ENCODE measurements around the gene UQCRHL. TPM values are rescaled to one million over a fixed set of nuclear protein-coding genes. Genes with fewer than 3 reads are reported as not detected.
A peak's percentile ranks its signal among the peaks of the same experiment; 100 is the strongest.
"Not testable (repeated sequence)": the region's sequence is repeated elsewhere in the genome, so short reads cannot be mapped to it uniquely, and the experiment has no call there.

UQCRHL gene
- polyA plus RNA-seq (2013, experiment 1 of 2): 3.9 TPM
- polyA plus RNA-seq (2013, experiment 2 of 2): 4.1 TPM

- H3K23ac ChIP-seq (ENCODE audit: low read depth, low read length, poor library complexity); H3K4me2 ChIP-seq (ENCODE audit: insufficient read depth, low read length, poor library complexity, severe bottlenecking); H4K8ac ChIP-seq (ENCODE audit: low read depth, low read length); H3K4me1 ChIP-seq (ENCODE audit: control insufficient read depth in 2 of 2, insufficient read depth in 1 of 2, low read depth in 1 of 2, low read length in 2 of 2); H3K27me3 ChIP-seq (ENCODE audit: control insufficient read depth in 3 of 3, insufficient read depth in 3 of 3, low read depth in 1 of 3, low read length in 3 of 3); H3K4ac ChIP-seq (ENCODE audit: low read length); H3K79me1 ChIP-seq (ENCODE audit: low read depth, low read length); H3K14ac ChIP-seq (ENCODE audit: low read length); H2BK15ac ChIP-seq (ENCODE audit: low read length); H4K91ac ChIP-seq (ENCODE audit: low read depth, low read length, poor library complexity); H3K36me3 ChIP-seq (replicated peaks in 1 of 2; ENCODE audit: control insufficient read depth in 2 of 2, insufficient read depth in 2 of 2, low read length in 2 of 2); H3K4me3 ChIP-seq (ENCODE audit: low read length in 2 of 2); H3K27ac ChIP-seq (replicated peaks; ENCODE audit: low read length); H3K9ac ChIP-seq (ENCODE audit: low read depth, low read length, poor library complexity); H3K18ac ChIP-seq (ENCODE audit: low read length); H2BK5ac ChIP-seq (ENCODE audit: low read length); H2BK120ac ChIP-seq (ENCODE audit: low read depth, low read length); H2BK12ac ChIP-seq (ENCODE audit: low read length); H3K9me3 ChIP-seq (replicated peaks in 1 of 2; ENCODE audit: control insufficient read depth in 2 of 2, insufficient read depth in 1 of 2, low read depth in 1 of 2, low read length in 2 of 2); H2AFZ ChIP-seq (ENCODE audit: low read length); DNase-seq (ENCODE audit: low spot score): not testable (repeated sequence)
- no CpG with 5 or more reads among the region's 11 CpGs for WGBS, 2 donors (ENCODE audit: extremely low coverage in 2 of 2, insufficient read length in 2 of 2, insufficient replicate concordance in 1 of 2)
- peak within 1 kb of the TSS; percentile 7 for H2AK5ac ChIP-seq (ENCODE audit: low read depth, low read length)
These were observed at the start of gene UQCRHL for GRCh38 chr1:15807549-15807948. UQCRHL (minus strand) TSS chr1:15807649; CDS start chr1:15807649, 0 bp downstream.

GRCh38 chr1:15856888-15857287 lies 49.4 kb upstream of the UQCRHL start:
- Histone ChIP-seq H3K14ac (ENCODE audit: low read length) (no peak overlapping the region), H2BK12ac (ENCODE audit: low read length) (no peak overlapping the region), H4K8ac (ENCODE audit: low read depth, low read length) (no peak overlapping the region), H3K9ac (ENCODE audit: low read depth, low read length, poor library complexity) (no peak overlapping the region), H3K4me1 (ENCODE audit: control insufficient read depth in 2 of 2, insufficient read depth in 1 of 2, low read depth in 1 of 2, low read length in 2 of 2) (peaks cover 0 to 2% of the 10 kb centered on the region in 2 donors), H3K4me2 (ENCODE audit: insufficient read depth, low read length, poor library complexity, severe bottlenecking) (no peak overlapping the region), H4K91ac (ENCODE audit: low read depth, low read length, poor library complexity) (no peak overlapping the region), H3K4ac (ENCODE audit: low read length) (no peak overlapping the region), H3K18ac (ENCODE audit: low read length) (no peak overlapping the region), H3K27ac (replicated peaks; ENCODE audit: low read length) (no peak overlapping the region), H2AK5ac (ENCODE audit: low read depth, low read length) (no peak overlapping the region), H3K23ac (ENCODE audit: low read depth, low read length, poor library complexity) (no peak overlapping the region), H3K9me3 (replicated peaks in 1 of 2; ENCODE audit: control insufficient read depth in 2 of 2, insufficient read depth in 1 of 2, low read depth in 1 of 2, low read length in 2 of 2) (peaks cover 0 to 9% of the 10 kb centered on the region in 2 donors), H3K4me3 (ENCODE audit: low read length in 2 of 2) (no peak overlapping the region), H2BK120ac (ENCODE audit: low read depth, low read length) (no peak overlapping the region), H3K79me1 (ENCODE audit: low read depth, low read length) (peaks cover 7% of the 10 kb centered on the region), H2AFZ (ENCODE audit: low read length) (no peak overlapping the region), H3K36me3 (replicated peaks in 1 of 2; ENCODE audit: control insufficient read depth in 2 of 2, insufficient read depth in 2 of 2, low read length in 2 of 2) (peaks cover 2 to 20% of the 10 kb centered on the region in 2 donors), H2BK15ac (ENCODE audit: low read length) (no peak overlapping the region), H3K27me3 (ENCODE audit: control insufficient read depth in 3 of 3, insufficient read depth in 3 of 3, low read depth in 1 of 3, low read length in 3 of 3) (no peaks in the 10 kb centered on the region), H2BK5ac (ENCODE audit: low read length) (no peak overlapping the region)
- DNase-seq (ENCODE audit: low spot score): no peak
- WGBS, 2 donors (ENCODE audit: extremely low coverage in 2 of 2, insufficient read length in 2 of 2, insufficient replicate concordance in 1 of 2): no CpG with 5 or more reads among the region's 5 CpGs

GRCh38 chr1:15852828-15853302 lies 45.4 kb upstream of the UQCRHL start:
- H2BK15ac ChIP-seq (ENCODE audit: low read length): no peak overlapping the region
- H3K4ac ChIP-seq (ENCODE audit: low read length): no peak overlapping the region
- peaks cover 0 to 2% of the 10 kb centered on the region in 2 donors for H3K9me3 ChIP-seq (replicated peaks in 1 of 2; ENCODE audit: control insufficient read depth in 2 of 2, insufficient read depth in 1 of 2, low read depth in 1 of 2, low read length in 2 of 2)
- H4K91ac ChIP-seq (ENCODE audit: low read depth, low read length, poor library complexity): no peak overlapping the region
- H3K9ac ChIP-seq (ENCODE audit: low read depth, low read length, poor library complexity): no peak overlapping the region
- H3K4me3 ChIP-seq (ENCODE audit: low read length in 2 of 2): no peak overlapping the region
- H2AFZ ChIP-seq (ENCODE audit: low read length): no peak overlapping the region
- DNase-seq (ENCODE audit: low spot score): no peak
- H3K36me3 ChIP-seq (replicated peaks in 1 of 2; ENCODE audit: control insufficient read depth in 2 of 2, insufficient read depth in 2 of 2, low read length in 2 of 2): peaks cover 2 to 15% of the 10 kb centered on the region in 2 donors
- no peak overlapping the region for H2BK5ac ChIP-seq (ENCODE audit: low read length)
- no peak overlapping the region for H2BK120ac ChIP-seq (ENCODE audit: low read depth, low read length)
- peaks cover 5 to 17% of the 10 kb centered on the region in 2 donors for H3K4me1 ChIP-seq (ENCODE audit: control insufficient read depth in 2 of 2, insufficient read depth in 1 of 2, low read depth in 1 of 2, low read length in 2 of 2)
- no peaks in the 10 kb centered on the region for H3K27me3 ChIP-seq (ENCODE audit: control insufficient read depth in 3 of 3, insufficient read depth in 3 of 3, low read depth in 1 of 3, low read length in 3 of 3)
- H3K27ac ChIP-seq (replicated peaks; ENCODE audit: low read length): no peak overlapping the region
- no CpG with 5 or more reads among the region's 3 CpGs for WGBS, 2 donors (ENCODE audit: extremely low coverage in 2 of 2, insufficient read length in 2 of 2, insufficient replicate concordance in 1 of 2)
- H4K8ac ChIP-seq (ENCODE audit: low read depth, low read length): no peak overlapping the region
- no peak overlapping the region for H2BK12ac ChIP-seq (ENCODE audit: low read length)
- H3K18ac ChIP-seq (ENCODE audit: low read length): no peak overlapping the region
- H3K4me2 ChIP-seq (ENCODE audit: insufficient read depth, low read length, poor library complexity, severe bottlenecking): no peak overlapping the region
- no peak overlapping the region for H3K14ac ChIP-seq (ENCODE audit: low read length)
- H3K23ac ChIP-seq (ENCODE audit: low read depth, low read length, poor library complexity): no peak overlapping the region
- H3K79me1 ChIP-seq (ENCODE audit: low read depth, low read length): peaks cover 2% of the 10 kb centered on the region
- H2AK5ac ChIP-seq (ENCODE audit: low read depth, low read length): no peak overlapping the region

- H3K4ac ChIP-seq (ENCODE audit: low read length): no peak overlapping the region
- WGBS, 2 donors (ENCODE audit: extremely low coverage in 2 of 2, insufficient read length in 2 of 2, insufficient replicate concordance in 1 of 2): no CpG with 5 or more reads among the region's 6 CpGs
- peaks cover 2 to 15% of the 10 kb centered on the region in 2 donors for H3K36me3 ChIP-seq (replicated peaks in 1 of 2; ENCODE audit: control insufficient read depth in 2 of 2, insufficient read depth in 2 of 2, low read length in 2 of 2)
- no peak overlapping the region for H2BK120ac ChIP-seq (ENCODE audit: low read depth, low read length)
- H3K14ac ChIP-seq (ENCODE audit: low read length): no peak overlapping the region
- no peak overlapping the region for H3K23ac ChIP-seq (ENCODE audit: low read depth, low read length, poor library complexity)
- no peaks in the 10 kb centered on the region for H3K27me3 ChIP-seq (ENCODE audit: control insufficient read depth in 3 of 3, insufficient read depth in 3 of 3, low read depth in 1 of 3, low read length in 3 of 3)
- H2AFZ ChIP-seq (ENCODE audit: low read length): no peak overlapping the region
- H3K9me3 ChIP-seq (replicated peaks in 1 of 2; ENCODE audit: control insufficient read depth in 2 of 2, insufficient read depth in 1 of 2, low read depth in 1 of 2, low read length in 2 of 2): peaks cover 0 to 2% of the 10 kb centered on the region in 2 donors
- H2BK12ac ChIP-seq (ENCODE audit: low read length): no peak overlapping the region
- DNase-seq (ENCODE audit: low spot score): no peak
- H2BK5ac ChIP-seq (ENCODE audit: low read length): no peak overlapping the region
- no peak overlapping the region for H2BK15ac ChIP-seq (ENCODE audit: low read length)
- H3K4me1 ChIP-seq (ENCODE audit: control insufficient read depth in 2 of 2, insufficient read depth in 1 of 2, low read depth in 1 of 2, low read length in 2 of 2): peaks cover 5 to 17% of the 10 kb centered on the region in 2 donors
- H3K9ac ChIP-seq (ENCODE audit: low read depth, low read length, poor library complexity): no peak overlapping the region
- H3K79me1 ChIP-seq (ENCODE audit: low read depth, low read length): peaks cover 3% of the 10 kb centered on the region
- H3K4me2 ChIP-seq (ENCODE audit: insufficient read depth, low read length, poor library complexity, severe bottlenecking): no peak overlapping the region
- H4K8ac ChIP-seq (ENCODE audit: low read depth, low read length): no peak overlapping the region
- H3K4me3 ChIP-seq (ENCODE audit: low read length in 2 of 2): no peak overlapping the region
- H4K91ac ChIP-seq (ENCODE audit: low read depth, low read length, poor library complexity): no peak overlapping the region
- no peak overlapping the region for H3K18ac ChIP-seq (ENCODE audit: low read length)
- H2AK5ac ChIP-seq (ENCODE audit: low read depth, low read length): no peak overlapping the region
- no peak overlapping the region for H3K27ac ChIP-seq (replicated peaks; ENCODE audit: low read length)
These were observed 44.8 kb upstream of the UQCRHL start for GRCh38 chr1:15852036-15852827.

Measured in neuronal stem cell (in vitro differentiated cells).